Mesodermal cell (in vitro differentiated cells): Measurements from ENCODE around the gene BORCS5.
"Not testable (repeated sequence)": the region's sequence is repeated elsewhere in the genome, so short reads cannot be mapped to it uniquely, and the experiment has no call there.

ENCODE experiments used
- H3K27ac ChIP-seq: 2 replicates; pipeline ENCODE4 v1.7.0; 2013; ENCODE audit warnings: mild to moderate bottlenecking, low read depth, low read length, moderate library complexity; ENCODE audit not compliant: severe bottlenecking
- H3K36me3 ChIP-seq: 2 replicates; pipeline ENCODE4 v1.7.1; 2013; ENCODE audit warnings: mild to moderate bottlenecking, low read length, moderate library complexity; ENCODE audit not compliant: control insufficient read depth, insufficient read depth
- H3K4me1 ChIP-seq: one replicate; pipeline ENCODE4 v1.7.1; 2013; ENCODE audit warnings: mild to moderate bottlenecking, low read length; ENCODE audit not compliant: insufficient read depth, control insufficient read depth, poor library complexity, severe bottlenecking
- H3K4me3 ChIP-seq: 2 replicates; pipeline ENCODE4 v1.7.0; 2013; ENCODE audit warnings: low read length, control low read depth, mild to moderate bottlenecking; ENCODE audit not compliant: insufficient read depth, poor library complexity, severe bottlenecking; ENCODE audit errors: extremely low read depth
- H3K9me3 ChIP-seq: 2 replicates; pipeline ENCODE4 v1.7.1; 2013; ENCODE audit warnings: mild to moderate bottlenecking, low read length, moderate library complexity; ENCODE audit not compliant: control insufficient read depth
- WGBS, 2 experiments: methylation state at CpG; one replicate each; pipeline ENCODE4 v1.1.5; 2013; ENCODE audit warnings: missing lambda C conversion rate in 2 of 2; ENCODE audit not compliant: insufficient coverage in 2 of 2; 5-methylcytosine and 5-hydroxymethylcytosine counted together

Gene BORCS5

GRCh38 chr12:12465522-12465921 is 108.6 kb downstream of the BORCS5 start:
- Histone ChIP-seq H3K9me3 (no peaks in the 10 kb centered on the region), H3K4me3 (no peak overlapping the region)
- 95 to 97% methylated on average over 18 to 20 of the region's 20 CpGs for WGBS, 2 experiments

GRCh38 chr12:12466157-12466556 is 109.3 kb downstream of the BORCS5 start:
- 98 to 100% methylated on average over 3 to 6 of the region's 7 CpGs for WGBS, 2 experiments
- Histone ChIP-seq H3K9me3 (no peaks in the 10 kb centered on the region), H3K36me3 (no peaks in the 10 kb centered on the region), H3K4me1 (no peaks in the 10 kb centered on the region), H3K27ac (no peak overlapping the region), H3K4me3 (no peak overlapping the region)

More at GRCh38 chr12:12465522-12465921, 108.6 kb downstream of the BORCS5 start:
- no peaks in the 10 kb centered on the region for H3K4me1 ChIP-seq
- no peaks in the 10 kb centered on the region for H3K36me3 ChIP-seq
- H3K27ac ChIP-seq = no peak overlapping the region

- no peaks in the 10 kb centered on the region for H3K4me1 ChIP-seq
- 97 to 100% methylated on average over 5 to 6 of the region's 6 CpGs for WGBS, 2 experiments
- H3K36me3 ChIP-seq = no peaks in the 10 kb centered on the region
- H3K27ac ChIP-seq = no peak overlapping the region
- H3K4me3 ChIP-seq = no peak overlapping the region
- H3K9me3 ChIP-seq = no peaks in the 10 kb centered on the region
Measured at GRCh38 chr12:12467264-12467663, 110.4 kb downstream of the BORCS5 start.

GRCh38 chr12:12467688-12468261 is 110.9 kb downstream of the BORCS5 start:
- Histone ChIP-seq H3K9me3 (no peaks in the 10 kb centered on the region), H3K4me3 (no peak overlapping the region), H3K4me1 (no peaks in the 10 kb centered on the region), H3K36me3 (no peaks in the 10 kb centered on the region), H3K27ac (no peak overlapping the region)
- WGBS, 2 experiments = 95 to 97% methylated on average over 11 to 14 of the region's 14 CpGs

GRCh38 chr12:12468575-12468974 is 111.7 kb downstream of the BORCS5 start:
- Histone ChIP-seq H3K9me3 (no peaks in the 10 kb centered on the region), H3K36me3 (no peaks in the 10 kb centered on the region), H3K4me1 (no peaks in the 10 kb centered on the region), H3K27ac (no peak overlapping the region), H3K4me3 (no peak overlapping the region)
- 86 to 100% methylated on average over 1 to 3 of the region's 3 CpGs for WGBS, 2 experiments

- Histone ChIP-seq H3K36me3 (no peaks in the 10 kb centered on the region), H3K27ac (no peak overlapping the region), H3K4me1 (no peaks in the 10 kb centered on the region), H3K9me3 (no peaks in the 10 kb centered on the region), H3K4me3 (no peak overlapping the region)
- 97% methylated on average over 6 to 7 of the region's 7 CpGs for WGBS, 2 experiments
Measured at GRCh38 chr12:12469386-12469785, 112.5 kb downstream of the BORCS5 start.

- H3K27ac ChIP-seq = no peak overlapping the region
- WGBS, 2 experiments = 90 to 100% methylated on average over 3 to 5 of the region's 7 CpGs
- H3K4me3 ChIP-seq = no peak overlapping the region
- H3K4me1 ChIP-seq = no peaks in the 10 kb centered on the region
- peaks cover 12% of the 10 kb centered on the region for H3K36me3 ChIP-seq
- H3K9me3 ChIP-seq = no peaks in the 10 kb centered on the region
Measured at GRCh38 chr12:12470751-12471306, 114.0 kb downstream of the BORCS5 start.

- not testable (repeated sequence) for H3K27ac ChIP-seq, H3K4me1 ChIP-seq, H3K9me3 ChIP-seq, H3K4me3 ChIP-seq
- peaks cover 27% of the 10 kb centered on the region for H3K36me3 ChIP-seq
- 94 to 96% methylated on average over 10 to 18 of the region's 37 CpGs for WGBS, 2 experiments
Measured at GRCh38 chr12:12471982-12472961, 115.4 kb downstream of the BORCS5 start.

GRCh38 chr12:12473223-12473622 is 116.3 kb downstream of the BORCS5 start:
- Histone ChIP-seq H3K4me1 (no peaks in the 10 kb centered on the region), H3K36me3 (peaks cover 36% of the 10 kb centered on the region), H3K9me3 (no peaks in the 10 kb centered on the region), H3K27ac (no peak overlapping the region), H3K4me3 (no peak overlapping the region)
- 97 to 100% methylated on average over 3 to 4 of the region's 4 CpGs for WGBS, 2 experiments

GRCh38 chr12:12474471-12474928 is 117.6 kb downstream of the BORCS5 start:
- Histone ChIP-seq H3K4me3 (no peak overlapping the region), H3K4me1 (no peaks in the 10 kb centered on the region), H3K36me3 (peaks cover 49% of the 10 kb centered on the region), H3K9me3 (no peaks in the 10 kb centered on the region), H3K27ac (peak overlapping the region; percentile 53)
- 73 to 81% methylated on average over 4 to 6 of the region's 8 CpGs for WGBS, 2 experiments
